Activated naive CD4-positive, alpha-beta T cell treated with anti-CD3 and anti-CD28 coated beads, Interleukin-2, amount 50 U/mL, for 72 hours (primary cell): ENCODE results near the gene TUBB4B. TPM values are rescaled to one million over a fixed set of nuclear protein-coding genes. Genes with fewer than 3 reads are reported as not detected.
"Not testable (repeated sequence)": the region's sequence is repeated elsewhere in the genome, so short reads cannot be mapped to it uniquely, and the experiment has no call there.

Experiments used
- ATAC-seq, 2 donors: fragments of 150-1000 bp; cut with Tn5 transposase; 2 replicates each; pipeline ENCODE4 v1.10.0; 2021; ENCODE audit warnings: mild to moderate bottlenecking in 2 of 2, moderate library complexity in 2 of 2
- DNase-seq, 2 donors: peaks; one replicate each; pipeline ENCODE4 v3.0.0; 2021 to 2022; ENCODE audit warnings: low spot score in 2 of 2
- H3K27ac Mint-ChIP-seq, 2 donors: one replicate each; pipeline ENCODE4 v1.8.0; 2022; ENCODE audit warnings: mild to moderate bottlenecking in 2 of 2, mixed read lengths in 2 of 2
- H3K36me3 Mint-ChIP-seq, 2 donors: one replicate each; pipeline ENCODE4 v1.8.0; 2022; ENCODE audit warnings: mixed read lengths in 2 of 2
- H3K9me3 Mint-ChIP-seq, 2 donors: one replicate each; pipeline ENCODE4 v1.8.0; 2022; ENCODE audit warnings: mixed read lengths in 2 of 2
- total RNA-seq, 2 donors: library from RNA; stranded (reverse); gene quantifications; one replicate each; pipeline ENCODE4 v1.2.3, GENCODE V29; 2022

The TUBB4B gene
- total RNA-seq, 2 donors from 2014 or later: 277 to 307 TPM

GRCh38 chr9:137241490-137242268 is 592 bp downstream of the TUBB4B start:
- H3K36me3 Mint-ChIP-seq: peaks cover 15 to 18% of the 10 kb centered on the region in 2 donors
- no peaks in the 10 kb centered on the region for H3K9me3 Mint-ChIP-seq
- DNase-seq (peak; percentile 62 to 76), ATAC-seq (peak; percentile 24 to 33)
- peak overlapping the region; percentile 93 to 97 for H3K27ac Mint-ChIP-seq

DNA sequence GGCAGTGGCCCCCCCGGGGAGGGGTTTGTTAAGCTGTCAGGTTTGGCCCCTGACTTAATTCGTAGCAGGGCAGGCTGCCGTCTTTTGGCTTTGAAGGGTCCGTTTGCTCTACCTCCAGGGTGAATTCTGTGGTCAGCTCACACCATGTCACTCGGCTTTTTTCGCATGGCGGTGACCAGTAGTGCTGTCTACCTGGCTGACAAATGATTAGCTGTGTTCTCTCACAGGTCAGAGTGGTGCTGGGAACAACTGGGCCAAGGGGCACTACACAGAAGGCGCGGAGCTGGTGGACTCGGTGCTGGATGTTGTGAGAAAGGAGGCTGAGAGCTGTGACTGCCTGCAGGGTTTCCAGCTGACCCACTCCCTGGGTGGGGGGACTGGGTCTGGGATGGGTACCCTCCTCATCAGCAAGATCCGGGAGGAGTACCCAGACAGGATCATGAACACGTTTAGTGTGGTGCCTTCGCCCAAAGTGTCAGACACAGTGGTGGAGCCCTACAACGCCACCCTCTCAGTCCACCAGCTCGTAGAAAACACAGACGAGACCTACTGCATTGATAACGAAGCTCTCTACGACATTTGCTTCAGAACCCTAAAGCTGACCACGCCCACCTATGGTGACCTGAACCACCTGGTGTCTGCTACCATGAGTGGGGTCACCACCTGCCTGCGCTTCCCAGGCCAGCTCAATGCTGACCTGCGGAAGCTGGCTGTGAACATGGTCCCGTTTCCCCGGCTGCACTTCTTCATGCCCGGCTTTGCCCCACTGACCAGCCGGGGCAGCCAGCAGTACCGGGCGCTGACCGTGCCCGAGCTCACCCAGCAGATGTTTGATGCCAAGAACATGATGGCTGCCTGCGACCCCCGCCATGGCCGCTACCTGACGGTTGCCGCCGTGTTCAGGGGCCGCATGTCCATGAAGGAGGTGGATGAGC is 1.4 kb downstream of the TUBB4B start:
- ATAC-seq: no peak
- Mint-ChIP-seq H3K36me3 (peaks cover 15 to 18% of the 10 kb centered on the region in 2 donors), H3K27ac (peak overlapping the region; percentile 82 to 97)

GRCh38 chr9:137243266-137243625 is 2.2 kb downstream of the TUBB4B start:
- H3K36me3 Mint-ChIP-seq: peaks cover 15 to 18% of the 10 kb centered on the region in 2 donors
- H3K9me3 Mint-ChIP-seq, DNase-seq, ATAC-seq: not testable (repeated sequence)
- peak overlapping the region; percentile 82 to 97 for H3K27ac Mint-ChIP-seq

More for the DNA sequence above, 1.4 kb downstream of the TUBB4B start:
- no peak for DNase-seq
- H3K9me3 Mint-ChIP-seq: no peaks in the 10 kb centered on the region

GRCh38 chr9:137243626-137244485 is 2.8 kb downstream of the TUBB4B start:
- peaks cover 15 to 16% of the 10 kb centered on the region in 2 donors for H3K36me3 Mint-ChIP-seq

GRCh38 chr9:137244486-137245449 is 3.7 kb downstream of the TUBB4B start:
- no peak for DNase-seq
- no peak for ATAC-seq
- peak overlapping the region; percentile 82 to 97 for H3K27ac Mint-ChIP-seq
- H3K9me3 Mint-ChIP-seq: no peaks in the 10 kb centered on the region
- peaks cover 14 to 15% of the 10 kb centered on the region in 2 donors for H3K36me3 Mint-ChIP-seq

More at GRCh38 chr9:137243626-137244485, 2.8 kb downstream of the TUBB4B start:
- H3K9me3 Mint-ChIP-seq: no peaks in the 10 kb centered on the region
- no peak for DNase-seq
- no peak for ATAC-seq
- H3K27ac Mint-ChIP-seq: peak overlapping the region; percentile 82 to 97

DNA sequence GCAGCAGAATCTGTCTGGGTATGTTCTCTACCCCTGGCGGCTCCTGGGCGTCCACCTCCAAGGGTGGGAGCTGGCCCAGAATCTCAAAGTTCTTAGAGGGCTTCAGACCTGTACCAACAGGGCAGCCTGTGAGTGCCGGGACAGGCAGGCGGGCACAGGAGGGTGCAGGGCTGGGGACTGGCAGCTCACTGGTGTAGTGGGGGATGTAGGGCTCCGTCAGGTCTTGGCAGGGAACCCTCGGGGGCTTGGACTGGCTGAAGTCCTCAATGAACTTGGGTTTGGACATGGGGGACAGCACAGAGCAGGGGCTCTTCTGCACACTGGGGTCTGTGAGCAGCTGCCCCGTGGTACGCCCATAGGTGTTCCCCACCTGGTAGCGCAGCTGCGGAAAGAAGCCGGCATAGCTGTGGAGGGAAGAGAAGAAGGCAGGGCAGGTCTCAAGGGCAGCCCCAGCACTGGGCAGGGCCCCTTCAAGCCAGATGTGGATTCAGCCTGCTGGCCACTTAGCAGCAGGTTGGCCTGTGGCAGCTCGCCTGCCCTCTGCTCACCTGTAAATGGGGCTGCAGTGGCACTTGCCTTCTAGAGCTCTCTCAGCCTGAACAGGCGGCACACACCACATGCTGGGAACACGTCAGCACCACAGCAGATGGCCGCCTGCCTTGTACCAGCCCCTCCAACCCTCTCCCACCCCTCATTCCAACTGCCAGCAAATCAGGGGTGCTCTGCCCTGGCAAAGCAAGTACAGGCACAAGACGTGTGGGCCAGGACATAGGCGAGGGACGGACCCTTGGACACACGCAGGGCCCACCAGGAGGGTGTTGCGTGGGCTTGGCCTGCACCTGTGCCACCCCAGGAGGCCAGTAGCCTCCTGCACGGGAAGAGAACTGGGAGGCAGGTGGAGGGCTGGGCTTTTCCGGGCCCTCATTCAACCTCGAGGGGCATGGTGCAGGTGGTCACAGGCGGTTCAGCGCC is 4.6 kb downstream of the TUBB4B start:
- DNase-seq (peak in 1 of 2 donors; percentile 56), ATAC-seq (no peak)
- peaks cover 14 to 15% of the 10 kb centered on the region in 2 donors for H3K36me3 Mint-ChIP-seq
- no peaks in the 10 kb centered on the region for H3K9me3 Mint-ChIP-seq
- peak overlapping the region; percentile 14 to 97 for H3K27ac Mint-ChIP-seq

DNA sequence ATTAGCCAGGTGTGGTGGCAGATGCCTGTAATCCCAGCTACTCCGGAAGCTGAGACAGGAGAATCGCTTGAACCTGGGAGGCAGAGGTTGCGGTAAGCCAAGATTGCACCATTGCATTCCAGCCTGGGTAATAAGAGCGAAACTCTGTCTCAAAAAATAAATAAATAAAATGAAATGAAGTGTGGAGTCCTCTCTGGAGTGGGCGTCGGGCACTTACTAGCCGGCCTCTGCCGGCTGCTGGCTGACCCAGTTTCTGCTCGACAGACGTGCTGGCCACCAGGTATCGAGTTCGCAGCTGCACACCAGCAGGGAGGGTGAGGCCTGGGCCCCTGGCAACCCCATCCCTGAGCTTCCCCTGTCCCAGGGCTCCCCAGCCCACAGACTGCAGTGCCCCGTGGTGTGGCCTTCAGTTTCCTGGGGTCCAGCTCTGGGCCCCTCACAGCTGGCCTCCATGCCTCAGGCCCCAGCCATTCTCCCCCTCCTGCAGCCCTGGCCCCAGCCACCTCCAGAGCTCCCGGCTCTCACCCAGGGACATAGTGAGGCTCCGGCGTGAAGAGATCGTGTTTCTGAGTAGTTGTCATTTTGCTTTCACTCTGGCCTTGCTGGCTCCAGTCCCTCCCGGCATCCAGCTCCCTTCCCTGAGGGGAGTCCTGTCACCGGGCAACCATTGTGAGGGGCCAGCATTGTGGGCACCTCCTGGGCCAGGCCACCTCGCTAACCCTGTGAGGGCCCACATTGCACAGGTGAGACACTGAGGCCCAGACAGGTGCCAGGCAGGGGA is 6.2 kb downstream of the TUBB4B start:
- ATAC-seq (peak in 1 of 2 donors; percentile 6), DNase-seq (peak in 1 of 2 donors; percentile 55)
- no peaks in the 10 kb centered on the region for H3K9me3 Mint-ChIP-seq
- H3K27ac Mint-ChIP-seq: no peak overlapping the region
- peaks cover 9 to 10% of the 10 kb centered on the region in 2 donors for H3K36me3 Mint-ChIP-seq

DNA sequence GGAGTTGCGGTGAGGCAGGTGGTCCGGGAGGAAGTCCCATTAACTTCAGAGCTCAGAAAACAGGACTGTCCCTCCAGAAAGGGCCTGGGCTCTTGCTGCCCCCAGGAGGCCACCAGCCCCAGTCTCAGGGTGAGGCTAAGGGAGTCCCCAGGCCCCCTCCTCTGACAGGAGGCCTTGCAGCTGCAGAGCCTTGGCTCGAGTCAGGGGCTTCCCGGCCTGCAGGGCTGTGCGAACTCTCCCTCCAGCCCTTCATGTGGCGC is 6.8 kb downstream of the TUBB4B start:
- ATAC-seq (no peak), DNase-seq (no peak)
- H3K9me3 Mint-ChIP-seq: no peaks in the 10 kb centered on the region
- peaks cover 4 to 5% of the 10 kb centered on the region in 2 donors for H3K36me3 Mint-ChIP-seq
- no peak overlapping the region for H3K27ac Mint-ChIP-seq

GRCh38 chr9:137250329-137251193 is 9.5 kb downstream of the TUBB4B start:
- ATAC-seq (no peak), DNase-seq (no peak)
- Mint-ChIP-seq H3K9me3 (no peaks in the 10 kb centered on the region), H3K27ac (no peak overlapping the region), H3K36me3 (peaks cover 0 to 4% of the 10 kb centered on the region in 2 donors)

- H3K36me3 Mint-ChIP-seq: peaks cover 0 to 10% of the 10 kb centered on the region in 2 donors
- no peaks in the 10 kb centered on the region for H3K9me3 Mint-ChIP-seq
- DNase-seq (no peak), ATAC-seq (no peak)
- no peak within 1 kb of the TSS for H3K27ac Mint-ChIP-seq
These were observed 10.0 kb downstream of the TUBB4B start, which contains the start of gene STPG3 for GRCh38 chr9:137251194-137251461. TSS of gene STPG3 (plus strand) at chr9:137251286. CDS start at chr9:137251287, 1 bp downstream.

DNA sequence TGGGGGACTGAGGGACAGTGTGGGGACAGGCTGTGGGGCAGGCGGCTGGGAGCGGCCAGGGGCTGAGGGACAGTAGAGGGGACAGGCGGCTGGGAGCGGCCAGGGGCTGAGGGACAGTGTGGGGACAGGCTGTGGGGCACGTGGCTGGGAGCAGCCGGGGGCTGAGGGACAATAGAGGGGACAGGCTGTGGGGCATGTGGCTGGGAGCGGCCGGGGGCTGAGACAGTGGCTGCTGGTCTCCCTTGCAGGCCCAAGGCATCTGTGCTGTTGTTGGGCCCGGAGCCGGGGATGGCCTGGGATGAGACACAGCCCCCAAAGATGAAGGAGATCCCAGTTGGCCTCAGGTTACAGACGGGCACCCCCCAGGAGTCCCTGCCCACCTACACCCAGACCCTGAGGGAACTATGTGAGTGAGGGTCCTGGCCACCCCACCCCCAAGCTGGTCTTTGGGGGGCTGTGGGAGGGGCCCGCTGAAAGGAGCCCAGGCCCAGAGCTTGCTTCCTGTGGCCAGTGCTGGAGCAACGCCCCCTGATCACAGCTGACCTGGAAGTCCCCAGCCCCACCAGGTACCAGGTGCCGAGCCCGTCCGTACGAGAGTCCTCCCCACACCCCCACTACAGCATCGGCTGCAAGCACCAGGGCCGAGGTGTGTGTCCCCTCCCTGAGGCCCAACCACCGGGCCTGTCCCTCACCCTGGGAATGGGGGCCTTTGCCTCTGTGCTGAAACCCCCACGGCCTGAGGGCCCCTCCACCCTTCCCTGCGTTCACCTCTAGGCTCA is 10.6 kb downstream of the TUBB4B start:
- Mint-ChIP-seq H3K9me3 (no peaks in the 10 kb centered on the region), H3K36me3 (peaks cover 0 to 16% of the 10 kb centered on the region in 2 donors), H3K27ac (no peak overlapping the region)

DNA sequence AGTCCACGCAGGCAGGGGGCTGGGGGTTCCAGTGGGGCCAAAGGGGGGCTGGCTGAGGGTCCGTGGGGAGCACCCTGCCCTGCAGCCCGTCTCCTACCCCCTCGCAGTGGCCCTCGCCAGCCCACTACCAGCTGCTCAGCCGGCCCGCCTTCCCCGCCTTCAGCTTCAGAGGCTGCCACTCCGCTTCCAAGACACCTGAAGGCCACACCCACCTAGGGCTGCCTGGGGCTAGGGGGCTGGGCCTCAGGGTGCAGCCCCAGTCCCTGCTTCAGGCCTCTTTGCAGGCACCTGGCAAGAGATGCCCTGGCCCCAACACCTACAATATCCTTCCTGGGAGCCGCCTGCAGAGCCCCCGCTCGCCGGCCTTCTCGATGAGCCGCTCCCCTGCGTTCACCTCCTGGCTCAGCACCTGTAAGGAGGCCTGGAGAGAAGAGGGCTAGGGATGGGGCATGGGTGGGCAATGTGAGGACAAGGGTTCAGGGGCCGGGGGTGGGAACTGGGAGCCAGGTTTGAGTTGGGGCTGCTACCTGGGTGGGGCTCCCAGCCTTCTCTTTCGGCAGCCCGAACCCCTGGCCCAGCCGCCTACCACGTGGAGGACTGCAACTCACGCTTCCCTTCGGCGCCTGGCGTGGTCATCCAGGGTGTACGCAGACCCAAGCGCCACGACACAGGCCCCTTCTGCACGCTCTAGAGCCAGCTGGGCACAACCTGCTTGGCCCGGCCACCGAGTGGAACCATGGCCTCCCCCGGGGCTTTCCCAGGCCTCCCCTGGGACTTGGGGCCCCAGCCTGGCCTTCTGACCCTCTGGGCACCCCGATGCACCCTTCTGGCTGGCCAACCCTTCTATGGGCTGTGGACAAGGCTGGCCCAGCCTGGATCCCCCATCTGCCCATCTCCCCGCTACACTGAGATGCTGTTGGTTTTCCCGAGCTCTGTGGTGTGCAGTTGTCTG is 11.7 kb downstream of the TUBB4B start:
- no peak for ATAC-seq
- H3K36me3 Mint-ChIP-seq: peaks cover 0 to 16% of the 10 kb centered on the region in 2 donors
- no peak overlapping the region for H3K27ac Mint-ChIP-seq
- no peaks in the 10 kb centered on the region for H3K9me3 Mint-ChIP-seq
- DNase-seq: no peak

More for the DNA sequence above, 10.6 kb downstream of the TUBB4B start:
- no peak for DNase-seq
- ATAC-seq: no peak
